HCT116 (cell line): ENCODE data around the gene KLHL5. TPM values are rescaled to one million over a fixed set of nuclear protein-coding genes. Genes with fewer than 3 reads are reported as not detected.

Experiments
- ATAC-seq: fragments of 200-7000 bp; cut with Tn5 transposase; 2 replicates; pipeline ENCODE4 v1.9.1; 2020; ENCODE audit warnings: mild to moderate bottlenecking, moderate library complexity
- BruUV-seq: library from RNA; stranded (reverse); fragments of 400-500 nt; replicated peaks from 2 replicates; lab custom pipeline; 2021; lab: Mats Ljungman, UMichigan
- CTCF ChIA-PET: fragments of 300-600 bp; sonication (Branson Sonifier 250); formaldehyde crosslinking; loops from one replicate; lab custom pipeline; 2021; ENCODE audit warnings: antibody characterized with exemption; lab: Charles Lee
- POLR2A ChIA-PET: fragments of 300-600, 350-600 bp; sonication (Branson Sonifier 250); formaldehyde crosslinking; loops from one replicate; lab custom pipeline; 2021; ENCODE audit warnings: antibody characterized with exemption; lab: Charles Lee
- RAD21 ChIA-PET, 2 experiments: fragments of 300-600 bp; sonication (Branson Sonifier 250); formaldehyde crosslinking; loops; one replicate each; lab custom pipeline; 2023; ENCODE audit warnings: low total read pairs in 2 of 2; ENCODE audit not compliant: uncharacterized antibody in 2 of 2, unreplicated experiment in 2 of 2, low non-redundant PET in 1 of 2; lab: Charles Lee
- DNase-seq: peaks from one replicate; pipeline ENCODE4 v3.0.0-alpha.2; 2010; ENCODE audit warnings: low read depth, low spot score
- H2AFZ ChIP-seq: fragments of 200-600 bp; shearing (Covaris generic), sonication (generic); 2 replicates; pipeline ENCODE4 v1.6.1; 2017; ENCODE audit warnings: low read depth, mixed run types, mixed read lengths, antibody characterized with exemption, low read length; ENCODE audit not compliant: poor library complexity, severe bottlenecking
- H3K27ac ChIP-seq: 2 replicates; pipeline ENCODE4 v1.5.1; 2012; ENCODE audit warnings: low read depth, low read length
- H3K27me3 ChIP-seq: fragments of 200-600 bp; sonication (generic); 2 replicates; pipeline ENCODE4 v1.6.1; 2016; ENCODE audit warnings: mixed run types, low read length, mixed read lengths; ENCODE audit not compliant: insufficient read depth
- H3K36me3 ChIP-seq, 2 experiments: fragments of 200-500 bp in 1 of 2; fragments of 200-600 bp in 1 of 2; sonication (Bioruptor generic) in 1 of 2; sonication (generic) in 1 of 2; 2 replicates each; pipeline versions ENCODE4 v1.5.1 to v1.6.1; 2014 to 2016; ENCODE audit warnings: low read length in 2 of 2, inconsistent platforms in 1 of 2, mixed read lengths in 1 of 2, mixed run types in 1 of 2; ENCODE audit not compliant: insufficient read depth in 2 of 2, control insufficient read depth in 1 of 2
- H3K4me1 ChIP-seq, 2 experiments: fragments of 200-600 bp in 1 of 2; sonication (generic) in 1 of 2; 2 replicates each; pipeline versions ENCODE4 v1.5.1 to v1.6.1; 2012 to 2017; ENCODE audit warnings: low read length in 2 of 2, inconsistent platforms in 1 of 2, mild to moderate bottlenecking in 1 of 2, mixed read lengths in 1 of 2, mixed run types in 1 of 2, moderate library complexity in 1 of 2; ENCODE audit not compliant: insufficient read depth in 2 of 2, control insufficient read depth in 1 of 2
- H3K4me2 ChIP-seq: fragments of 200-600 bp; sonication (generic); 2 replicates; pipeline ENCODE4 v1.6.1; 2017; ENCODE audit warnings: mixed run types, low read length, mixed read lengths
- H3K4me3 ChIP-seq, 2 experiments: fragments of 200-600 bp in 1 of 2; sonication (generic) in 1 of 2; replicated peaks in 1 of 2; 2 replicates each; pipeline ENCODE4 v1.5.1; 2011 to 2016; ENCODE audit warnings: low read length in 2 of 2, control low read depth in 1 of 2, low read depth in 1 of 2, mild to moderate bottlenecking in 1 of 2, mixed read lengths in 1 of 2, mixed run types in 1 of 2
- H3K79me2 ChIP-seq: fragments of 200-600 bp; sonication (generic); 2 replicates; pipeline ENCODE4 v1.6.1; 2017; ENCODE audit warnings: mild to moderate bottlenecking, mixed run types, low read length, moderate library complexity, mixed read lengths; ENCODE audit not compliant: insufficient read depth
- H3K9ac ChIP-seq: fragments of 200-600 bp; sonication (generic); 2 replicates; pipeline ENCODE4 v1.6.1; 2016; ENCODE audit warnings: low read length, mixed read lengths
- H3K9me2 ChIP-seq: fragments of 200-600 bp; sonication (generic), shearing (Covaris generic); 2 replicates; pipeline ENCODE4 v1.6.1; 2017; ENCODE audit warnings: mixed run types, mild to moderate bottlenecking, moderate library complexity; ENCODE audit not compliant: insufficient read depth
- H3K9me3 ChIP-seq, 2 experiments: fragments of 200-500 bp in 1 of 2; fragments of 200-600 bp in 1 of 2; sonication (Bioruptor generic) in 1 of 2; sonication (generic) in 1 of 2; 2 replicates each; pipeline ENCODE4 v1.6.1; 2014 to 2017; ENCODE audit warnings: low read length in 2 of 2, mixed read lengths in 2 of 2, inconsistent platforms in 1 of 2, low read depth in 1 of 2, mild to moderate bottlenecking in 1 of 2, mixed run types in 1 of 2, moderate library complexity in 1 of 2; ENCODE audit not compliant: control insufficient read depth in 1 of 2, insufficient read depth in 1 of 2
- H4K20me1 ChIP-seq: fragments of 200-600 bp; sonication (generic), shearing (Covaris generic); 2 replicates; pipeline ENCODE4 v1.6.1; 2017; ENCODE audit warnings: mixed run types, mild to moderate bottlenecking, moderate library complexity; ENCODE audit not compliant: insufficient read depth
- CBX3 ChIP-seq: IDR thresholded peaks from 2 replicates; pipeline ENCODE4 v1.6.1; 2012; ENCODE audit warnings: low read depth
- CEBPB ChIP-seq: IDR thresholded peaks from 2 replicates; pipeline ENCODE4 v1.6.1; 2012; ENCODE audit warnings: low read depth
- EGR1 ChIP-seq: IDR thresholded peaks from 2 replicates; pipeline ENCODE4 v1.6.1; 2012; ENCODE audit warnings: low read depth
- ELF1 ChIP-seq: IDR thresholded peaks from 2 replicates; pipeline ENCODE4 v1.6.1; 2012; ENCODE audit warnings: low read depth, borderline replicate concordance
- EZH2 ChIP-seq: fragments of 200-600 bp; sonication (generic); IDR thresholded peaks from 2 replicates; pipeline ENCODE4 v1.6.1; 2017; ENCODE audit warnings: antibody characterized with exemption, mixed run types
- EZH2phosphoT487 ChIP-seq: fragments of 200-600 bp; IDR thresholded peaks from 2 replicates; pipeline ENCODE4 v1.6.1; 2018; ENCODE audit warnings: antibody characterized with exemption, borderline replicate concordance
- MAX ChIP-seq: IDR thresholded peaks from 2 replicates; pipeline ENCODE4 v1.6.1; 2012
- POLR2A ChIP-seq: IDR thresholded peaks from 2 replicates; pipeline ENCODE4 v1.7.0; 2011; ENCODE audit warnings: borderline replicate concordance; ENCODE audit not compliant: insufficient read depth, insufficient read length; ENCODE audit errors: extremely low read depth
- POLR2AphosphoS5 ChIP-seq: IDR thresholded peaks from 2 replicates; pipeline ENCODE4 v1.6.1; 2011; ENCODE audit warnings: mild to moderate bottlenecking, low read depth, low read length, moderate library complexity
- RAD21 ChIP-seq: IDR thresholded peaks from 2 replicates; pipeline ENCODE4 v1.6.1; 2012; ENCODE audit warnings: low read depth, mild to moderate bottlenecking
- REST ChIP-seq: IDR thresholded peaks from 2 replicates; pipeline ENCODE4 v1.6.1; 2012; ENCODE audit warnings: low read depth
- SRF ChIP-seq: IDR thresholded peaks from 2 replicates; pipeline ENCODE4 v1.6.1; 2012; ENCODE audit warnings: low read depth
- ZBTB33 ChIP-seq: IDR thresholded peaks from 2 replicates; pipeline ENCODE4 v1.6.1; 2011; ENCODE audit warnings: mild to moderate bottlenecking, low read length, moderate library complexity; ENCODE audit not compliant: insufficient replicate concordance; ENCODE audit errors: extremely low read depth
- ZFX ChIP-seq: fragments of 450-650 bp; IDR thresholded peaks from 2 replicates; pipeline ENCODE4 v1.6.1; 2017
- ZNF274 ChIP-seq: fragments of 200-500 bp; sonication (Bioruptor generic); IDR thresholded peaks from 2 replicates; pipeline ENCODE4 v1.6.1; 2014; ENCODE audit warnings: mild to moderate bottlenecking, low read depth, low read length, inconsistent platforms
- intact Hi-C: fragments of 100-400 bp; cut with micrococcal nuclease; formaldehyde crosslinking; loops from 2 replicates; pipeline ENCODE4 v1.10.0; 2022
- total RNA-seq: library from RNA; stranded (reverse); gene quantifications from one replicate; pipeline ENCODE4 v1.2.1, GENCODE V29; 2021; ENCODE audit not compliant: unreplicated experiment
- TF ChIP-seq, protein P1 (sequence below), 3 experiments: fragments of 200-600 bp in 1 of 3; sonication (generic) in 1 of 3; IDR thresholded peaks in 2 of 3; conservative IDR thresholded peaks in 1 of 3; 2 replicates each; pipeline ENCODE4 v1.5.1; 2012 to 2017; ENCODE audit warnings: low read depth in 2 of 3, low read length in 2 of 3, antibody characterized with exemption in 1 of 3, borderline replicate concordance in 1 of 3, control low read depth in 1 of 3, mild to moderate bottlenecking in 1 of 3, mixed read lengths in 1 of 3, mixed run types in 1 of 3, moderate library complexity in 1 of 3; ENCODE audit not compliant: insufficient read depth in 1 of 3
- TF ChIP-seq, protein P2 (sequence below): IDR thresholded peaks from 2 replicates; pipeline ENCODE4 v1.6.1; 2012

Gene KLHL5
- total RNA-seq, 1 experiment from 2014 or later = 20.8 TPM

GRCh38 chr4:39068907-39069306 is 6.9 kb downstream of the KLHL5 start:
- H3K4me1 ChIP-seq = no peaks in the 10 kb centered on the region
- H3K9me2 ChIP-seq = no peaks in the 10 kb centered on the region
- H3K27ac ChIP-seq = no peak overlapping the region
- H3K79me2 ChIP-seq = no peaks in the 10 kb centered on the region
- H3K27me3 ChIP-seq = no peaks in the 10 kb centered on the region
- BruUV-seq = no TSS peak
- TF ChIP-seq ZFX (no peak), POLR2A (no peak), ZBTB33 (no peak), ZNF274 (no peak), POLR2AphosphoS5 (no peak), EGR1 (no peak), EZH2 (no peak), REST (no peak), CEBPB (no peak), EZH2phosphoT487 (no peak), MAX (no peak), RAD21 (no peak), CBX3 (no peak), ELF1 (no peak), SRF (no peak)
- TF ChIP-seq, protein P1, sequence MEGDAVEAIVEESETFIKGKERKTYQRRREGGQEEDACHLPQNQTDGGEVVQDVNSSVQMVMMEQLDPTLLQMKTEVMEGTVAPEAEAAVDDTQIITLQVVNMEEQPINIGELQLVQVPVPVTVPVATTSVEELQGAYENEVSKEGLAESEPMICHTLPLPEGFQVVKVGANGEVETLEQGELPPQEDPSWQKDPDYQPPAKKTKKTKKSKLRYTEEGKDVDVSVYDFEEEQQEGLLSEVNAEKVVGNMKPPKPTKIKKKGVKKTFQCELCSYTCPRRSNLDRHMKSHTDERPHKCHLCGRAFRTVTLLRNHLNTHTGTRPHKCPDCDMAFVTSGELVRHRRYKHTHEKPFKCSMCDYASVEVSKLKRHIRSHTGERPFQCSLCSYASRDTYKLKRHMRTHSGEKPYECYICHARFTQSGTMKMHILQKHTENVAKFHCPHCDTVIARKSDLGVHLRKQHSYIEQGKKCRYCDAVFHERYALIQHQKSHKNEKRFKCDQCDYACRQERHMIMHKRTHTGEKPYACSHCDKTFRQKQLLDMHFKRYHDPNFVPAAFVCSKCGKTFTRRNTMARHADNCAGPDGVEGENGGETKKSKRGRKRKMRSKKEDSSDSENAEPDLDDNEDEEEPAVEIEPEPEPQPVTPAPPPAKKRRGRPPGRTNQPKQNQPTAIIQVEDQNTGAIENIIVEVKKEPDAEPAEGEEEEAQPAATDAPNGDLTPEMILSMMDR (IDR thresholded peaks at IDR 0.05 in 2 of 3, conservative IDR thresholded peaks at IDR 0.05 in 1 of 3; ENCODE audit: borderline replicate concordance in 1 of 3, insufficient read depth in 1 of 3, low read depth in 2 of 3, low read length in 2 of 3) = no peak
- TF ChIP-seq, protein P2, sequence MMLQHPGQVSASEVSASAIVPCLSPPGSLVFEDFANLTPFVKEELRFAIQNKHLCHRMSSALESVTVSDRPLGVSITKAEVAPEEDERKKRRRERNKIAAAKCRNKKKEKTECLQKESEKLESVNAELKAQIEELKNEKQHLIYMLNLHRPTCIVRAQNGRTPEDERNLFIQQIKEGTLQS = no peak
- TF ChIP-seq, all 23 proteins: peak for 0
- DNase-seq (no peak), ATAC-seq (no peak)
- H3K9me3 ChIP-seq = no peaks in the 10 kb centered on the region
- no peak overlapping the region for H2AFZ ChIP-seq
- H3K36me3 ChIP-seq = no peaks in the 10 kb centered on the region
- POLR2A ChIA-PET = no interaction called here
- H3K4me3 ChIP-seq = no peak overlapping the region
- H3K9ac ChIP-seq = no peak overlapping the region
- intact Hi-C loops = no loop called here
- RAD21 ChIA-PET = no interaction called here
- no peak overlapping the region for H3K4me2 ChIP-seq
- CTCF ChIA-PET = no interaction called here
- no peaks in the 10 kb centered on the region for H4K20me1 ChIP-seq
